ENCODE data around the gene TMEM150A. TPM values are rescaled to one million over a fixed set of nuclear protein-coding genes. Genes with fewer than 3 reads are reported as not detected.
"Not testable (repeated sequence)": the region's sequence is repeated elsewhere in the genome, so short reads cannot be mapped to it uniquely, and the experiment has no call there.

TMEM150A gene
- total RNA-seq, 1 experiment from 2014 or later = 25.3 TPM

GRCh38 chr2:85560812-85561279, 41.7 kb downstream of the TMEM150A start:
- Histone ChIP-seq H3K4me1 (peaks cover 34% of the 10 kb centered on the region), H3K36me3 (ENCODE audit: control insufficient read depth, insufficient read depth, low read length) (no peaks in the 10 kb centered on the region), H3K4me3 (ENCODE audit: low read depth, low read length) (peak overlapping the region; percentile 65), H3K27me3 (replicated peaks; ENCODE audit: control insufficient read depth, insufficient read depth, low read length) (no peaks in the 10 kb centered on the region), H3K9me3 (no peaks in the 10 kb centered on the region)
- Mint-ChIP-seq H3K36me3 (ENCODE audit: insufficient read depth, unreplicated experiment) (peaks cover 48% of the 10 kb centered on the region), H3K4me3 (ENCODE audit: unreplicated experiment) (peak overlapping the region; percentile 96), H3K27ac (ENCODE audit: unreplicated experiment) (peak overlapping the region; percentile 98), H3K27me3 (ENCODE audit: insufficient read depth, unreplicated experiment) (no peaks in the 10 kb centered on the region), H3K9me3 (ENCODE audit: unreplicated experiment) (no peaks in the 10 kb centered on the region), H3K4me1 (ENCODE audit: low read depth, unreplicated experiment) (peaks cover 26% of the 10 kb centered on the region)
- no peak for DNase-seq
- intact Hi-C loops (cut with micrococcal nuclease; ENCODE audit: unreplicated experiment) = loop anchor here (1.0 kb wide), 4 partner anchors 16 to 41 kb away; partner anchors contain the start of genes TMEM150A and VAMP8
- no TSS peak for BruUV-seq (replicated peaks)
- CTCF ChIA-PET = interaction anchor here (0.6 to 2.5 kb wide), 7 partner anchors 9 to 171 kb away, joined by 3 to 7 read pairs (median 4); partner anchors contain the start of genes C2orf68, RNF181 and VAMP8
- POLR2A ChIA-PET = interaction anchor here (0.6 to 3.0 kb wide), 20 partner anchors 9 to 428 kb away, joined by 3 to 24 read pairs (median 7); partner anchors contain the start of genes ELMOD3, MAT2A, RETSAT and RNF181
- no peak for TF ChIP-seq CTCF (IDR thresholded peaks at IDR 0.05; ENCODE audit: insufficient read depth in 1 of 2, low read depth in 1 of 2, low read length in 1 of 2, severe bottlenecking in 1 of 2, unreplicated experiment in 1 of 2)

GRCh38 chr2:85560403-85560726, 42.1 kb downstream of the TMEM150A start:
- peaks cover 26% of the 10 kb centered on the region for H3K4me1 Mint-ChIP-seq (ENCODE audit: low read depth, unreplicated experiment)
- peaks cover 53% of the 10 kb centered on the region for H3K36me3 Mint-ChIP-seq (ENCODE audit: insufficient read depth, unreplicated experiment)
- intact Hi-C loops (cut with micrococcal nuclease; ENCODE audit: unreplicated experiment); H3K9me3 Mint-ChIP-seq (ENCODE audit: unreplicated experiment); BruUV-seq (replicated peaks); H3K36me3 ChIP-seq (ENCODE audit: control insufficient read depth, insufficient read depth, low read length); H3K27me3 ChIP-seq (replicated peaks; ENCODE audit: control insufficient read depth, insufficient read depth, low read length); DNase-seq; H3K9me3 ChIP-seq; H3K27me3 Mint-ChIP-seq (ENCODE audit: insufficient read depth, unreplicated experiment): not testable (repeated sequence)
- ChIA-PET CTCF (interaction anchor here (1.1 to 2.5 kb wide), 2 partner anchors 8 to 35 kb away, joined by 3 to 7 read pairs; partner anchors contain the start of gene RNF181), POLR2A (interaction anchor here (0.6 to 3.0 kb wide), 10 partner anchors 22 to 368 kb away, joined by 3 to 19 read pairs (median 6); partner anchors contain the start of genes C2orf68, ELMOD3, MAT2A and RETSAT)
- H3K4me3 Mint-ChIP-seq (ENCODE audit: unreplicated experiment) = peak overlapping the region; percentile 96
- Histone ChIP-seq H3K4me1 (peaks cover 34% of the 10 kb centered on the region), H3K4me3 (ENCODE audit: low read depth, low read length) (peak overlapping the region; percentile 65)
- H3K27ac Mint-ChIP-seq (ENCODE audit: unreplicated experiment) = peak overlapping the region; percentile 98

DNA sequence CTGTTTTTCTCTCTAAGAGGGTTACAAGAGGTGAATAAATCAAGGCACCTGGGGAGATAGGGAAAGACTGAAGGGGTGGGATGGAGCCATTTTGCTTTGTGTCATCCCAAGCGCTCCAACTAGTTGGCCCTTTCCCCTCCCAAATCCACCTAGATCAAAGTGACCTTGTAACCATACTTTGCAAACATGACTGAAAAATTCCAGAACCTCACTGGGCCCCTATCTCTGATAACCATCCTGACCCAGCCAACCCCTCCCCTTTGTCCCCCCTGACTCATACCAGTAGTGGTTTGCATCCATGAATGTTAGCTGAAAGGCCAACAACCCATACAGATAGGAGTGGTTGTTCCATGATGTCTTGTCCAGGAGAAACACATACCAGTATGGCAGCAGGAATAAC, 44.3 kb downstream of the TMEM150A start:
- Mint-ChIP-seq H3K36me3 (ENCODE audit: insufficient read depth, unreplicated experiment) (peaks cover 73% of the 10 kb centered on the region), H3K9me3 (ENCODE audit: unreplicated experiment) (no peaks in the 10 kb centered on the region), H3K27ac (ENCODE audit: unreplicated experiment) (peak overlapping the region; percentile 69), H3K4me3 (ENCODE audit: unreplicated experiment) (peak overlapping the region; percentile 50), H3K4me1 (ENCODE audit: low read depth, unreplicated experiment) (peaks cover 20% of the 10 kb centered on the region), H3K27me3 (ENCODE audit: insufficient read depth, unreplicated experiment) (no peaks in the 10 kb centered on the region)
- H3K4me3 ChIP-seq (ENCODE audit: low read depth, low read length) = no peak overlapping the region
- H3K27me3 ChIP-seq (replicated peaks; ENCODE audit: control insufficient read depth, insufficient read depth, low read length) = no peaks in the 10 kb centered on the region
- no peak for TF ChIP-seq CTCF (IDR thresholded peaks at IDR 0.05; ENCODE audit: insufficient read depth in 1 of 2, low read depth in 1 of 2, low read length in 1 of 2, severe bottlenecking in 1 of 2, unreplicated experiment in 1 of 2)
- DNase-seq = peak; percentile 69 to 71
- H3K9me3 ChIP-seq = no peaks in the 10 kb centered on the region
- no TSS peak for BruUV-seq (replicated peaks)
- CTCF ChIA-PET = interaction anchor here (0.7 kb wide), 1 partner anchor 29 kb away, joined by 4 read pairs; no protein-coding TSS in a partner anchor
- POLR2A ChIA-PET = no interaction called here
- H3K4me1 ChIP-seq = peaks cover 27% of the 10 kb centered on the region
- intact Hi-C loops (cut with micrococcal nuclease; ENCODE audit: unreplicated experiment) = no loop called here
- H3K36me3 ChIP-seq (ENCODE audit: control insufficient read depth, insufficient read depth, low read length) = peaks cover 2% of the 10 kb centered on the region; the same call in 1 of the 2 replicates
